Lower lobe of right lung (tissue), 2 donors: Measurements from ENCODE around the gene SLC25A5. TPM values are rescaled to one million over a fixed set of nuclear protein-coding genes. Genes with fewer than 3 reads are reported as not detected.
A peak's percentile ranks its signal among the peaks of the same experiment; 100 is the strongest.

Source experiments
- ATAC-seq, 2 donors: fragments of 200-7000 bp; cut with Tn5 transposase; one replicate each; pipeline ENCODE4 v1.9.1; 2020 to 2022; ENCODE audit warnings: mild to moderate bottlenecking in 2 of 2, moderate library complexity in 2 of 2
- DNase-seq: peaks from one replicate; pipeline ENCODE4 v3.0.0-alpha.2; 2020
- H3K27ac ChIP-seq: fragments of 200-600 bp; one replicate; pipeline ENCODE4 v1.8.0; 2022
- H3K27me3 ChIP-seq: fragments of 200-600 bp; one replicate; pipeline ENCODE4 v1.8.0; 2022; ENCODE audit warnings: low read depth
- H3K36me3 ChIP-seq: fragments of 200-600 bp; one replicate; pipeline ENCODE4 v1.8.0; 2022; ENCODE audit warnings: mild to moderate bottlenecking
- H3K4me1 ChIP-seq: fragments of 200-600 bp; one replicate; pipeline ENCODE4 v1.8.0; 2022
- H3K4me3 ChIP-seq: fragments of 200-600 bp; one replicate; pipeline ENCODE4 v1.8.0; 2022; ENCODE audit warnings: mild to moderate bottlenecking
- H3K9me3 ChIP-seq: fragments of 200-600 bp; one replicate; pipeline ENCODE4 v1.8.0; 2022
- CTCF ChIP-seq: fragments of 200-600 bp; IDR thresholded peaks from one replicate; pipeline ENCODE4 v1.8.0; 2022; ENCODE audit warnings: antibody characterized with exemption, mild to moderate bottlenecking
- intact Hi-C: fragments of 100-400 bp; cut with DNase I; formaldehyde crosslinking; loops from one replicate; pipeline ENCODE4 v1.11.0; 2022
- total RNA-seq: library from RNA; stranded (reverse); fragmentation: NEBNext Ultra II Directional; extraction: Animal tissue kit (Norgen Biotek cat#: 25700); gene quantifications from one replicate; pipeline ENCODE4 v1.2.1, GENCODE V29; 2021
- donor health status: DM: no; HTN: yes; CAD: no; lungs with severe emphysema.

SLC25A5 gene
- total RNA-seq, 1 donor from 2014 or later, result 334 TPM

- H3K27ac ChIP-seq, result peak overlapping the region; percentile 58
- intact Hi-C loops, result no loop called here
- no peak for DNase-seq
- no peaks in the 10 kb centered on the region for H3K9me3 ChIP-seq
- no peaks in the 10 kb centered on the region for H3K27me3 ChIP-seq
- no peaks in the 10 kb centered on the region for H3K4me1 ChIP-seq
- peak; percentile 72 to 78 for ATAC-seq
- H3K4me3 ChIP-seq, result no peak overlapping the region
- TF ChIP-seq CTCF, result no peak
- H3K36me3 ChIP-seq, result no peaks in the 10 kb centered on the region
Observed at GRCh38 chrX:119495734-119496726, 27.8 kb downstream of the SLC25A5 start.

- intact Hi-C loops, result no loop called here
- Histone ChIP-seq H3K27me3 (no peaks in the 10 kb centered on the region), H3K4me3 (no peak overlapping the region), H3K4me1 (no peaks in the 10 kb centered on the region), H3K36me3 (no peaks in the 10 kb centered on the region), H3K9me3 (no peaks in the 10 kb centered on the region), H3K27ac (no peak overlapping the region)
- no peak for ATAC-seq
- TF ChIP-seq CTCF, result no peak
- no peak for DNase-seq
Observed at GRCh38 chrX:119497185-119497584, 28.9 kb downstream of the SLC25A5 start.

GRCh38 chrX:119500061-119500800, 32.0 kb downstream of the SLC25A5 start:
- no peak for TF ChIP-seq CTCF

GRCh38 chrX:119501511-119502148, 33.4 kb downstream of the SLC25A5 start:
- Histone ChIP-seq H3K27ac (no peak overlapping the region), H3K27me3 (no peaks in the 10 kb centered on the region), H3K4me3 (no peak overlapping the region), H3K4me1 (peaks cover 7% of the 10 kb centered on the region), H3K36me3 (no peaks in the 10 kb centered on the region), H3K9me3 (no peaks in the 10 kb centered on the region)
- no peak for TF ChIP-seq CTCF
- DNase-seq (no peak), ATAC-seq (peak in 1 of 2 donors; percentile 28)
- intact Hi-C loops, result no loop called here

More at GRCh38 chrX:119500061-119500800, 32.0 kb downstream of the SLC25A5 start:
- ATAC-seq, result no peak
- intact Hi-C loops, result no loop called here
- H3K27me3 ChIP-seq, result no peaks in the 10 kb centered on the region
- no peak overlapping the region for H3K4me3 ChIP-seq
- no peak overlapping the region for H3K27ac ChIP-seq
- peaks cover 7% of the 10 kb centered on the region for H3K4me1 ChIP-seq
- no peak for DNase-seq
- no peaks in the 10 kb centered on the region for H3K36me3 ChIP-seq
- H3K9me3 ChIP-seq, result no peaks in the 10 kb centered on the region

GRCh38 chrX:119502727-119503483, 34.7 kb downstream of the SLC25A5 start:
- H3K4me3 ChIP-seq, result no peak overlapping the region
- DNase-seq, result peak; percentile 72
- no peaks in the 10 kb centered on the region for H3K36me3 ChIP-seq
- no peak for TF ChIP-seq CTCF
- no peaks in the 10 kb centered on the region for H3K9me3 ChIP-seq
- peak overlapping the region; percentile 62 for H3K27ac ChIP-seq
- ATAC-seq, result peak; percentile 83 to 88
- H3K27me3 ChIP-seq, result no peaks in the 10 kb centered on the region
- peaks cover 7% of the 10 kb centered on the region for H3K4me1 ChIP-seq
- intact Hi-C loops, result no loop called here
